HCT116 (cell line): ENCODE results near the gene RAVER2. TPM values are rescaled to one million over a fixed set of nuclear protein-coding genes. Genes with fewer than 3 reads are reported as not detected.

ENCODE experiments used
- ATAC-seq: fragments of 200-7000 bp; cut with Tn5 transposase; 2 replicates; pipeline ENCODE4 v1.9.1; 2020; ENCODE audit warnings: mild to moderate bottlenecking, moderate library complexity
- BruUV-seq: library from RNA; stranded (reverse); fragments of 400-500 nt; replicated peaks from 2 replicates; lab custom pipeline; 2021; lab: Mats Ljungman, UMichigan
- CTCF ChIA-PET: fragments of 300-600 bp; sonication (Branson Sonifier 250); formaldehyde crosslinking; loops from one replicate; lab custom pipeline; 2021; ENCODE audit warnings: antibody characterized with exemption; lab: Charles Lee
- POLR2A ChIA-PET: fragments of 300-600, 350-600 bp; sonication (Branson Sonifier 250); formaldehyde crosslinking; loops from one replicate; lab custom pipeline; 2021; ENCODE audit warnings: antibody characterized with exemption; lab: Charles Lee
- RAD21 ChIA-PET, 2 experiments: fragments of 300-600 bp; sonication (Branson Sonifier 250); formaldehyde crosslinking; loops; one replicate each; lab custom pipeline; 2023; ENCODE audit warnings: low total read pairs in 2 of 2; ENCODE audit not compliant: uncharacterized antibody in 2 of 2, unreplicated experiment in 2 of 2, low non-redundant PET in 1 of 2; lab: Charles Lee
- DNase-seq: peaks from one replicate; pipeline ENCODE4 v3.0.0-alpha.2; 2010; ENCODE audit warnings: low read depth, low spot score
- H2AFZ ChIP-seq: fragments of 200-600 bp; shearing (Covaris generic), sonication (generic); 2 replicates; pipeline ENCODE4 v1.6.1; 2017; ENCODE audit warnings: low read depth, mixed run types, mixed read lengths, antibody characterized with exemption, low read length; ENCODE audit not compliant: poor library complexity, severe bottlenecking
- H3K27ac ChIP-seq: 2 replicates; pipeline ENCODE4 v1.5.1; 2012; ENCODE audit warnings: low read depth, low read length
- H3K27me3 ChIP-seq: fragments of 200-600 bp; sonication (generic); 2 replicates; pipeline ENCODE4 v1.6.1; 2016; ENCODE audit warnings: mixed run types, low read length, mixed read lengths; ENCODE audit not compliant: insufficient read depth
- H3K36me3 ChIP-seq, 2 experiments: fragments of 200-500 bp in 1 of 2; fragments of 200-600 bp in 1 of 2; sonication (Bioruptor generic) in 1 of 2; sonication (generic) in 1 of 2; 2 replicates each; pipeline versions ENCODE4 v1.5.1 to v1.6.1; 2014 to 2016; ENCODE audit warnings: low read length in 2 of 2, inconsistent platforms in 1 of 2, mixed read lengths in 1 of 2, mixed run types in 1 of 2; ENCODE audit not compliant: insufficient read depth in 2 of 2, control insufficient read depth in 1 of 2
- H3K4me1 ChIP-seq, 2 experiments: fragments of 200-600 bp in 1 of 2; sonication (generic) in 1 of 2; 2 replicates each; pipeline versions ENCODE4 v1.5.1 to v1.6.1; 2012 to 2017; ENCODE audit warnings: low read length in 2 of 2, inconsistent platforms in 1 of 2, mild to moderate bottlenecking in 1 of 2, mixed read lengths in 1 of 2, mixed run types in 1 of 2, moderate library complexity in 1 of 2; ENCODE audit not compliant: insufficient read depth in 2 of 2, control insufficient read depth in 1 of 2
- H3K4me2 ChIP-seq: fragments of 200-600 bp; sonication (generic); 2 replicates; pipeline ENCODE4 v1.6.1; 2017; ENCODE audit warnings: mixed run types, low read length, mixed read lengths
- H3K4me3 ChIP-seq, 2 experiments: fragments of 200-600 bp in 1 of 2; sonication (generic) in 1 of 2; replicated peaks in 1 of 2; 2 replicates each; pipeline ENCODE4 v1.5.1; 2011 to 2016; ENCODE audit warnings: low read length in 2 of 2, control low read depth in 1 of 2, low read depth in 1 of 2, mild to moderate bottlenecking in 1 of 2, mixed read lengths in 1 of 2, mixed run types in 1 of 2
- H3K79me2 ChIP-seq: fragments of 200-600 bp; sonication (generic); 2 replicates; pipeline ENCODE4 v1.6.1; 2017; ENCODE audit warnings: mild to moderate bottlenecking, mixed run types, low read length, moderate library complexity, mixed read lengths; ENCODE audit not compliant: insufficient read depth
- H3K9ac ChIP-seq: fragments of 200-600 bp; sonication (generic); 2 replicates; pipeline ENCODE4 v1.6.1; 2016; ENCODE audit warnings: low read length, mixed read lengths
- H3K9me2 ChIP-seq: fragments of 200-600 bp; sonication (generic), shearing (Covaris generic); 2 replicates; pipeline ENCODE4 v1.6.1; 2017; ENCODE audit warnings: mixed run types, mild to moderate bottlenecking, moderate library complexity; ENCODE audit not compliant: insufficient read depth
- H3K9me3 ChIP-seq, 2 experiments: fragments of 200-500 bp in 1 of 2; fragments of 200-600 bp in 1 of 2; sonication (Bioruptor generic) in 1 of 2; sonication (generic) in 1 of 2; 2 replicates each; pipeline ENCODE4 v1.6.1; 2014 to 2017; ENCODE audit warnings: low read length in 2 of 2, mixed read lengths in 2 of 2, inconsistent platforms in 1 of 2, low read depth in 1 of 2, mild to moderate bottlenecking in 1 of 2, mixed run types in 1 of 2, moderate library complexity in 1 of 2; ENCODE audit not compliant: control insufficient read depth in 1 of 2, insufficient read depth in 1 of 2
- H4K20me1 ChIP-seq: fragments of 200-600 bp; sonication (generic), shearing (Covaris generic); 2 replicates; pipeline ENCODE4 v1.6.1; 2017; ENCODE audit warnings: mixed run types, mild to moderate bottlenecking, moderate library complexity; ENCODE audit not compliant: insufficient read depth
- ATF3 ChIP-seq: IDR thresholded peaks from 2 replicates; pipeline ENCODE4 v1.6.1; 2012
- CBX3 ChIP-seq: IDR thresholded peaks from 2 replicates; pipeline ENCODE4 v1.6.1; 2012; ENCODE audit warnings: low read depth
- CEBPB ChIP-seq: IDR thresholded peaks from 2 replicates; pipeline ENCODE4 v1.6.1; 2012; ENCODE audit warnings: low read depth
- EGR1 ChIP-seq: IDR thresholded peaks from 2 replicates; pipeline ENCODE4 v1.6.1; 2012; ENCODE audit warnings: low read depth
- POLR2AphosphoS5 ChIP-seq: IDR thresholded peaks from 2 replicates; pipeline ENCODE4 v1.6.1; 2011; ENCODE audit warnings: mild to moderate bottlenecking, low read depth, low read length, moderate library complexity
- RAD21 ChIP-seq: IDR thresholded peaks from 2 replicates; pipeline ENCODE4 v1.6.1; 2012; ENCODE audit warnings: low read depth, mild to moderate bottlenecking
- REST ChIP-seq: IDR thresholded peaks from 2 replicates; pipeline ENCODE4 v1.6.1; 2012; ENCODE audit warnings: low read depth
- SIN3A ChIP-seq: IDR thresholded peaks from 2 replicates; pipeline ENCODE4 v1.6.1; 2012; ENCODE audit warnings: low read depth
- SP1 ChIP-seq: IDR thresholded peaks from 2 replicates; pipeline ENCODE4 v1.6.1; 2012; ENCODE audit warnings: low read depth
- SRF ChIP-seq: IDR thresholded peaks from 2 replicates; pipeline ENCODE4 v1.6.1; 2012; ENCODE audit warnings: low read depth
- YY1 ChIP-seq: IDR thresholded peaks from 2 replicates; pipeline ENCODE4 v1.6.1; 2011; ENCODE audit warnings: low read length, low read depth, moderate library complexity, mild to moderate bottlenecking; ENCODE audit not compliant: insufficient replicate concordance; ENCODE audit errors: extremely low read depth
- ZBTB33 ChIP-seq: IDR thresholded peaks from 2 replicates; pipeline ENCODE4 v1.6.1; 2011; ENCODE audit warnings: mild to moderate bottlenecking, low read length, moderate library complexity; ENCODE audit not compliant: insufficient replicate concordance; ENCODE audit errors: extremely low read depth
- ZFX ChIP-seq: fragments of 450-650 bp; IDR thresholded peaks from 2 replicates; pipeline ENCODE4 v1.6.1; 2017
- intact Hi-C: fragments of 100-400 bp; cut with micrococcal nuclease; formaldehyde crosslinking; loops from 2 replicates; pipeline ENCODE4 v1.10.0; 2022
- total RNA-seq: library from RNA; stranded (reverse); gene quantifications from one replicate; pipeline ENCODE4 v1.2.1, GENCODE V29; 2021; ENCODE audit not compliant: unreplicated experiment

Gene RAVER2
- total RNA-seq, 1 experiment from 2014 or later: 23.2 TPM

GRCh38 chr1:64849942-64850341 lies 105.1 kb downstream of the RAVER2 start:
- Histone ChIP-seq H3K9ac (no peak overlapping the region), H3K27me3 (no peaks in the 10 kb centered on the region), H3K79me2 (no peaks in the 10 kb centered on the region), H4K20me1 (no peaks in the 10 kb centered on the region), H3K36me3 (0 out of 4 replicates have a peak, but pooled peaks cover 0 to 2% of the 10 kb centered on the region in 2 experiments), H3K9me2 (no peaks in the 10 kb centered on the region), H3K27ac (no peak overlapping the region), H2AFZ (no peak overlapping the region), H3K4me1 (no peaks in the 10 kb centered on the region), H3K9me3 (no peaks in the 10 kb centered on the region), H3K4me2 (no peak overlapping the region), H3K4me3 (no peak overlapping the region)
- CTCF ChIA-PET: no interaction called here
- DNase-seq: no peak
- TF ChIP-seq ZFX (no peak), SIN3A (no peak), REST (no peak), ATF3 (no peak), POLR2AphosphoS5 (no peak), ZBTB33 (no peak), SRF (no peak), CBX3 (no peak), EGR1 (no peak), RAD21 (no peak), YY1 (no peak), SP1 (no peak), CEBPB (no peak)
- intact Hi-C loops: no loop called here
- POLR2A ChIA-PET: no interaction called here
- ATAC-seq: no peak
- BruUV-seq: no TSS peak
- RAD21 ChIA-PET: no interaction called here
